ENCODE data around the gene MIER1.

Gene MIER1

GRCh38 chr1:66924756-66925557 lies at the start of gene MIER1, which contains the start of gene DNAI4:
Gene MIER1 (plus strand): TSS chr1:66924990. CDS start chr1:66925029, 39 bp downstream.
Gene DNAI4 (minus strand): TSS chr1:66924856. CDS start chr1:66924831, 25 bp downstream.
- peak; percentile 96 for FAIRE-seq

GRCh38 chr1:66876664-66877063 lies 48.1 kb upstream of the MIER1 start:
- no peak for FAIRE-seq

- FAIRE-seq, result no peak
These were observed 35.8 kb upstream of the MIER1 start for GRCh38 chr1:66889030-66889429.

DNA sequence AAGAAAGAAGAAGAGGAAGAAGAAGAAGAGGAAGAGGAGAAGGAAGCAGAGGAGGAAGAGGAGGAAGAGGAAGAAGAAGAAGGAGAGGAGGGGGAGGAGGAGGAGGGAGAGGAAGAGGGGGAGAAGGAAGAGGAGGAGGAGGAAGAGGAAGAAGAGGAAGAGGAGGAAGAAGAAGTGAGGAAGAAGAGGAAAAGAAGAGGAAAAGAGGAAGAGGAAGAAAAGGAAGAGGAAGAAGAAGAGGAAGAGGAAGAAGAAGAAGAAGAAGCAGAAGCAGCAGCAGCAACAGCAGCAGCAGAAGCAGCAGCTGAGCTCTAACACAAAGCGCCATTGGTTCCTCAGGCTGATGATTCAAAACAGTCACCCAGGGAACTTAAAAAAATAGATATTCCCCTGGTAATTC lies 34.2 kb upstream of the MIER1 start:
- FAIRE-seq, result no peak

GRCh38 chr1:66893712-66894111 lies 31.1 kb upstream of the MIER1 start:
- FAIRE-seq, result no peak

- peak; percentile 79 for FAIRE-seq
These were observed 9.6 kb upstream of the MIER1 start for GRCh38 chr1:66915203-66915602.

DNA sequence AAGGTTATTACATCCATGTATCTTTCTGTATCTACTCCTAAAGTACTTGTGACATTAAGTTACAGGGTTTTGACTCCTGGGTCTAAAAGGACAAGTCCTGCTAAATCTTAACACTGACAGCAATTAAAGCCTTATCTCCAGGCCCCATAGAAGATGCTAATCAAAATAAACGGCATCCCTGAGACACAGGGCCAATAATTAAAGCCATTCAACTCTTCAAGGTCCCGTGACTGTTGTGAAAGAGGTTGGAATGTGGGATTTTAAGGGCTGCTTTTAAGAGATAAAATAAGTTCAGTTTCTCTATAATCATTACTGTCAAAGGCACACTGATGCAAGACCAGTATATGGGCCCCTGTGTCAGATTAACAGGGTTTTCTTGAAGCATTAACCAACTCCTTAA lies 8.5 kb upstream of the MIER1 start:
- FAIRE-seq, result no peak

DNA sequence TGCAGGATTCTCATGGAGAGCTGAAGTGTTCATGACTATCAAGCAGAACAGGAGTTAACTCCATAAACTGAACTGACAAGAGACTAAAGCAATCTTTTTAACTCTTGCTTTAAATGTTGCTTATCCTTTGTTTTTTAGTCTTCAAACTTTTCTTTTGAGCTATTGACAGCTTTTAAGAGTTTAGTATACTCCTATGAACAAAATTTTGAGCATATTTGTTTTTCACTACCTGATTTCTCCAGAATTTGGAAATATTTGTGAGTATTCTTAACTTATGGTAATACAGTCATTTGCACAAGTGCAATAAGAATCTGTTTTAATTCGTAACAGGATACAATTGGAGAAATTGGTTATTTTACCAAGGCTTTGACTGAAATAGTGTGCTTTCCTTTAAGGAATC lies 7.3 kb upstream of the MIER1 start:
- no peak for FAIRE-seq

GRCh38 chr1:66919063-66919462 lies 5.7 kb upstream of the MIER1 start:
- FAIRE-seq, result no peak

DNA sequence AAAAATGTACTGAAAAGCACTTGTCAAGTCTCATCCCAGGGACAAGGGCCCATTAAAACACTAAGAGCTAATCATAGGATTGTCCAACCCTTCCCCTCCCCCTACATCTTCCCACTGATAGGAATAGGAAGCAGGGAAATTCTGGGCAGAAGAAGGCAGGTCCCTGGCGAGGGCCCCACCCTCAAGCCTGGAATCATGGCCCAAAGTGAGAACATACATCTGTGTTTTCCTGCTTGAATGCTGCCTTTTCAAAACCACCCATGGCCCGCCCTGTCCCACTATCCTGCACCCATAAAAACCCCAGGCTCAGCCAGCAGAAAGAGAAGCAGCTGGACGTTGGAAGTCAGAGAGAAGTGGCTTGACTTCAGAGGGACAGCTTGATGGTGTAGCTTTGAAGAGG lies 5.0 kb upstream of the MIER1 start:
- no peak for FAIRE-seq

GRCh38 chr1:66920543-66920942 lies 4.2 kb upstream of the MIER1 start:
- FAIRE-seq, result no peak

DNA sequence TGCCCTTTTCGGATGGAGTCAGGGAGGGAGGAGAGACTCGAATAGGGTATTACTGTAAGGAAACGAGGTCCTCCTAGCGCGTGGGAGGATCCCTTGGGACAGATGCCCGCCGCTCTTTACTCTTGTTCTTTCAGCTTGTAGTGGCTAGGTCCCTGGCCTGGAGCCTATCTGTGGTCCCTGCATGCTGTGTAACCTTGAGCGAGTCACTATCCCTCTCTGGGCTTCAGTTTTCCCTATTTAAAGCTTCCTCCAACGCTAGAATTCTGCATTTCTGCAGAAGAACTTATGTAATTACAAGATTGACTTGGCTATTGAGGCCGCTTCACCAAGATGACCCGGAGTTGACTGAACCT lies 744 bp downstream of the MIER1 start:
- FAIRE-seq, result no peak

- FAIRE-seq, result no peak
These were observed 1.2 kb downstream of the MIER1 start for GRCh38 chr1:66925944-66926343.

DNA sequence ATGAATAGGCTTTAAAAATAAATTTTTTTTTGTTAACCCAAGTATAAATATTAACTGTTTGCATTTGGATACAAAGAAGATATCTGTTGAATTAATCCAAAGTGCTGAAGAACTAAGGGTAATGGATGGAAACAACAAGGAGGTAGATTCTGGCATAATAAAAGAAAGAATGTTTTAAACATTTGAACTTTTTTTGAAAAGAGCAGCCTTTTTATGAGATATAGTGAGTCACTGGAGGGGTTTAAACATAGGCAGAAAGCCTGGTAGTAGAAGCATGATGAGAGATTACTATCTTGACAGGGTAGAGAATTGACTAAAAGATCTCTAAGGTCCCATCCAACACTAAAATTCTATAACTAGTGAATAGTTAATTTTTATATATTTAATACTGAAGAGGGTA lies 2.7 kb downstream of the MIER1 start:
- FAIRE-seq, result no peak

DNA sequence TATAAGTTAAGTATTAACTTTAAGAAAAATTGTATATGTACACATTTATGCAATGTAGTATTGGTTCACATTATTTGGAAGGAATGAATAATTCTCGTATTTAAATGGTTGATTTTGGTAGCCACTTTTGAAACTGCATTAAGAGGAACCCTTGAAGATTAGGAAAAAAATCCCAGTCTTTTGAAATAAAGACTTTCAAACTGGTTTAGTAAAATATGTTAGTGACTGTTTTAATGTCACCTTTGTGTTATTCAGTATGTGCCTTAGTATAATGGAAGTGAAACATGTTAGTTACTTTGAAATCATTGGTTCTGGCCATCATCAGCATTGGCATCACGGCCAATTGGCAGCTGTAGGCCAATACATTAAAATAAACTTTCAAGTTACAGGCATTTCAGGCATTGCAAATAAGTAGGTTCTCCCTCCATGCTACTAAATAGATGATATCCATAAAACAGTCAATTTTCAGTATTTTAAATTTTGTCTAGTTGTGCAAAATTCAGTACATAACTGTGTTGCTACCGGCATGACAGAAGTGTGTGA lies 4.4 kb downstream of the MIER1 start:
- no peak for FAIRE-seq

- FAIRE-seq, result no peak
These were observed 4.9 kb downstream of the MIER1 start for GRCh38 chr1:66929691-66929998.

GRCh38 chr1:66929999-66930822 lies 5.4 kb downstream of the MIER1 start:
- no peak for FAIRE-seq

- no peak for FAIRE-seq
These were observed 6.0 kb downstream of the MIER1 start for GRCh38 chr1:66930823-66931174.

DNA sequence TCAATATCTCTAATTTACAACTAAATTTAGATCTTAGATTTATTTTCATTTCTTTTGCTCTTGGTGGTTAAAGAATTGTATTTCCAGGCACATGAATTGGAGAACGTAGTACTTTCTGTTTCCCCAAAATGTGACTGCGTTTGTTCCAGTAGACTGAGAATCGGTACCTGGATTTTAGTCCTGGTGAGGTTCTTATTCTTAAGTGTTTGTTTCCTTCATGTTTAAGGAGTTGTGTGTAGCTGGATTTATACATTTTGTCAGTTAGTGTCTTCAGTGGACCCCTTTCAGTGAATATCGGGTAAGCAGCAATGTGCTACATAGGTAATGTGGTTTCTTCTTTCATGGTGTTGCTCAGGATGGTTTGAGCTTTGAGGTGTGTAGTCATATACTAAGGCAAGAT lies 6.8 kb downstream of the MIER1 start:
- no peak for FAIRE-seq

DNA sequence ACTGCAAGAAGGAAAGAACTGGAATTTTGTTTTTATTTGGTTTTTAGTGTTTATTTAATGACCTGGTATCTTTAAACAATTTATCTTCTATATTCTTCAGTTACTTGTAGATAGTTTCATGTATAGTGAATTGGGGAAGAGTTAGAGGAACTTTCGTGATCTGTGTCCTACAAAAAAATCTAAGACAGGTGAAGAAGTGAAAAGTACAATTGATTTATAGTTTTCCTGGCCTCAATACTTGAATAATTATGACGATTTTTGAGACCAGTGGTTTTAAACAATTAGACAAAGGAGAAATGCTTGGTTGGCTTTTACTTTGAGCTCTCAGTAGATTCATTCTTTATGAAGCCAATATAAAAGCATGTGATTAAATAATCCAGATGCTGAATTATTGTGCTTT lies 7.5 kb downstream of the MIER1 start:
- FAIRE-seq, result no peak

DNA sequence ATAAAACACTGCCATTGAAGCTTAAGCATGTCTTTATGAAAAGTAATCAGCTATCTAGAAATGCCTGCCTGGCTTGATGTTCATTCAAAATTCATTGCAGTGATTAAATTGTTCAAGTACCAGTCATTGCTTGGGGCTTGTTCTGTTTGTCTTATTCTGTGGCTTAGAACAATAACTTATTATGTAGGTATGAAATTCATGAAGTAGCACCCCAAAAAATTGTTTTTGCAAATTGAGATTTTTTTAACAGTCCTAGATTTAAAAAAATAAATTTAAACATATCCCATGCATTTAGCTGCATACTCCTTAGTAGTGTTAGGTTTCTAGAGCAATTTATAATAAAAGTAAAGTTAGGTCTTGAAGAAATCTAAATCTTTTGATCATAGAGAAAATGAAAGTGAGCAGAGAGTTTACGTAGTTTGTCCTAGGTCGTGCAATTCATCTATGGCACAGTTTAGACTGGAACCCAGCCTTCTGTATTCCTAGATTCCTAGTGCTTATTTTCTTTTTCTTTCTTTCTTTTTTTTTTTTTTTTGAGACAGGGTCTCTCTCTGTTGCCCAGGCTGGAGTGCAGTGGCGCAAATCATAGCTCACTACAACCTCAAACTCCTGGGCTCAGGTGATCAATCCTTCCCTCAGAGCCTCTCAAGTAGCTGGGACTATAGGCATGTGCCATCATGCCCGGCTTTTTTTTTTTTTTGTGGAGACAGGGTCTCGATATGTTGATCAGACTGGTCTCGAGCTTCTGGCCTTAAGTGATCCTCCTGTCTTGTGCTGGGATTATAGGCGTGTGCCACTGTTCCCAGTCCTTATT lies 9.3 kb downstream of the MIER1 start:
- no peak for FAIRE-seq

DNA sequence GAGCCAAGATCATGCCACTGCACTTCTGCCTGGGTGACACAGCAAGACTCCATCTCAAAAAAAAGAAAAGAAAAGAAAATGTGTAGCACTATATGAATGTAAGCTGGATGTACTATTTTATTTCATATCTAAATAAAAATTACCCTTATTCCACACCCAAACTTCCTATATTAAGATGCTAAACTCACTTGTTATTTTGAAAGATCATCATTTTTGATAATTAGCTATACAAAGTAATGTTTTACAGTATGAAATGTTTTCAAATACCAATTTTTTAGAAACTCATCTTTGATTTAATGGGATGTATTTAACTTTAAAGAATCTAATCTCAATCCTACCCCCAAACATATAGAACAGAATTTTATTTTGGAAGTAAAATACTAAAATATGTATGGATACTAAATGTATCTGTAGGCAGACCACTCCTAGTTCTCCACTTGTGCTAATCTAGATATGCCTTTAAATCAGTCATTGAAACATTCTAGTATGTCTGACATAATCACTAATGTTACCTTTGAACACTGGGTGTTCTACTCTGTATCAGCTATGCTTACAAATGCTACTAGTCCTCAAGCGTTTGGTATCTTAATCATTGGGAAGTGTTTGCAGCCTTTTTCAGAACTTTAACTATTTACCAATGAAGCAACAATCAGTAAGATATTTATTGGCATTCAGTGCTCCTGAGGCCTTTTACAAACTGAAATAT lies 12.9 kb downstream of the MIER1 start:
- FAIRE-seq, result no peak

DNA sequence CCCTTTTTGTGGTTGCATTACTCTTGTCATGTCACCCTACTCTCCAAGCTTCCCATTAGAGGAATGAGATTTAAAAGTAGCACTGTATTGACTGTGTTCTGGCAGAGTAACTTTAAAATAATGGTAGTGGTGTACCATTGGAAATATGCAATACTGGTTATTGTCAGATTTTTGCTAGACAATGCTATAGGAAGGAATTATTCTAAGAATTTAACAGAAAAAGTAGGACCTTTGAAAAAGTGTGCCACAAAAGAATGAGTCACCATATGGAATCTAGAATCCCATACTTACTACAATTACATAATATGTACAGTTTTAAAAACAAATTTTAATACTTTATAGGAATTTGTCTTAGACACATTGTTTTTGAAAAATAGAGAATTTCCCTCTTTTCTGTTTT lies 13.8 kb downstream of the MIER1 start:
- no peak for FAIRE-seq

Data from endometrium (tissue), 2 donors.